Stimulated activated CD4-positive, alpha-beta T cell treated with anti-CD3 and anti-CD28 coated beads, Interleukin-12 subunit alpha, Interleukin-12 subunit beta, amount 100 ng/mL, for 48 hours (primary cell): ENCODE results near the gene RASAL3.

Source experiments
- DNase-seq, 3 donors: peaks; one replicate each; pipeline ENCODE4 v3.0.0-alpha.2; 2020; ENCODE audit warnings: low read depth in 2 of 3, low spot score in 1 of 3

The RASAL3 gene

GRCh38 chr19:15436012-15436825 is 28.1 kb downstream of the RASAL3 start:
- DNase-seq, result no peak

- DNase-seq, result no peak
Measured at GRCh38 chr19:15433519-15434069, 30.8 kb downstream of the RASAL3 start.

GRCh38 chr19:15432629-15433518 is 31.5 kb downstream of the RASAL3 start:
- DNase-seq, result peak; percentile 87 to 93 (median 89)

- DNase-seq, result no peak
Measured at GRCh38 chr19:15432018-15432494, 32.3 kb downstream of the RASAL3 start.

- DNase-seq, result no peak
Measured at GRCh38 chr19:15431396-15432017, 32.8 kb downstream of the RASAL3 start.

GRCh38 chr19:15430526-15431120 is 33.7 kb downstream of the RASAL3 start:
- no peak for DNase-seq

- DNase-seq, result no peak
Measured at GRCh38 chr19:15429825-15430467, 34.4 kb downstream of the RASAL3 start.

- DNase-seq, result no peak
Measured at GRCh38 chr19:15428956-15429824, 35.2 kb downstream of the RASAL3 start.

- DNase-seq, result no peak
Measured at GRCh38 chr19:15427991-15428471, 36.3 kb downstream of the RASAL3 start.

- no peak for DNase-seq
Measured at GRCh38 chr19:15427350-15427700, 37.0 kb downstream of the RASAL3 start.

GRCh38 chr19:15426485-15427349 is 37.6 kb downstream of the RASAL3 start:
- DNase-seq, result no peak

- DNase-seq, result no peak
Measured at GRCh38 chr19:15425321-15425950, 38.9 kb downstream of the RASAL3 start.

GRCh38 chr19:15424692-15425272 is 39.6 kb downstream of the RASAL3 start:
- no peak for DNase-seq

- DNase-seq, result no peak
Measured at GRCh38 chr19:15424121-15424520, 40.2 kb downstream of the RASAL3 start.

GRCh38 chr19:15423130-15423529 is 41.2 kb downstream of the RASAL3 start:
- DNase-seq, result no peak

- no peak for DNase-seq
Measured at GRCh38 chr19:15422296-15423075, 41.9 kb downstream of the RASAL3 start.
